T47D (cell line): ENCODE measurements around the gene UBXN11.

ENCODE experiments used
- DNase-seq, 2 experiments: peaks; one replicate each; pipeline versions ENCODE4 v3.0.0 to v3.0.0-alpha.2; 2011 to 2012; ENCODE audit warnings: low read depth in 1 of 2, low spot score in 1 of 2
- JUND ChIP-seq: IDR thresholded peaks from 2 replicates; pipeline ENCODE4 v1.6.1; 2012; ENCODE audit warnings: low read depth
- in situ Hi-C: cut with HindIII; loops from 2 replicates; pipeline ENCODE4 v1.10.0; 2016; ENCODE audit warnings: low sequenced_read_pairs, low pct_unique_long_range_greater_than_20kb

UBXN11 gene

DNA sequence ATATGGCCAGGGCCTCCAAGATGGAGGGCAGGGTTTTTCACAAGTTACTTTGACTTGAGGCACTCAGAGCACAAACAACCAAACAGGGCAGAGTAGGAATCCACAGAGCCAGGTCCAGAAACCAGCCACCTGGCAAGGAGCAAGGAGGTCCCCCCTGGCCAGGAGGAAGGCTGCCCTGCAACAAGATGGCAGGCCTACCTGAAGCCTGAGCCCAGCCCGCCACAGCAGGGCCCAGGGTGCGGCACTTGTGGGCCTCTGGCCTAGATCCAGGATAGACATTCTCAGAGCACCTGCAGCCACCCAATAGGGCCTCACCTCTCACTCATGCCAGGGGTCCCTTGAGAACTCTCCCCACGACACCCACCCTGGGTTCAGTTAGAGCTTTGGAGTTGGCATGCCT, 15.0 kb downstream of the UBXN11 start:
- in situ Hi-C loops, result no loop called here
- no peak for TF ChIP-seq JUND
- DNase-seq, result no peak

DNA sequence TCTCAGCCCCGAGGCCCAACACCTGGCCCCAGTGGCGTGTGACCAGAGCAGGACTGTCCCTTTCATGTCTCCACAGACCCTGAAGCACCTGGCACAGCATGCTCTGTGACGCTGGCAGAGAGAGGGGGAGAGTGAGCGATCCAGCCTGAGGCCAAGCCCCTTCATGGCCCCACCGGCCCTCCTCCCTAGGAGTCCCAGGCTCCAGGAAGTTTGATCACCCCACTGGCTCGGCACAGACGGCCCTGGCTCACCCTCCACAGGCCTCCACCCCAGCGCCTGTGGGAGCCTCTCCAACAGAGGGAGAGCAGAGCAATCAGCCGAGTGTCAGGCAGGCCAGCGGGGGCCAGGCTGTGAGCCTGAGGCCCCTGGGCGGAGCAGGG, 15.6 kb downstream of the UBXN11 start:
- TF ChIP-seq JUND, result no peak
- DNase-seq, result no peak
- in situ Hi-C loops, result no loop called here

DNA sequence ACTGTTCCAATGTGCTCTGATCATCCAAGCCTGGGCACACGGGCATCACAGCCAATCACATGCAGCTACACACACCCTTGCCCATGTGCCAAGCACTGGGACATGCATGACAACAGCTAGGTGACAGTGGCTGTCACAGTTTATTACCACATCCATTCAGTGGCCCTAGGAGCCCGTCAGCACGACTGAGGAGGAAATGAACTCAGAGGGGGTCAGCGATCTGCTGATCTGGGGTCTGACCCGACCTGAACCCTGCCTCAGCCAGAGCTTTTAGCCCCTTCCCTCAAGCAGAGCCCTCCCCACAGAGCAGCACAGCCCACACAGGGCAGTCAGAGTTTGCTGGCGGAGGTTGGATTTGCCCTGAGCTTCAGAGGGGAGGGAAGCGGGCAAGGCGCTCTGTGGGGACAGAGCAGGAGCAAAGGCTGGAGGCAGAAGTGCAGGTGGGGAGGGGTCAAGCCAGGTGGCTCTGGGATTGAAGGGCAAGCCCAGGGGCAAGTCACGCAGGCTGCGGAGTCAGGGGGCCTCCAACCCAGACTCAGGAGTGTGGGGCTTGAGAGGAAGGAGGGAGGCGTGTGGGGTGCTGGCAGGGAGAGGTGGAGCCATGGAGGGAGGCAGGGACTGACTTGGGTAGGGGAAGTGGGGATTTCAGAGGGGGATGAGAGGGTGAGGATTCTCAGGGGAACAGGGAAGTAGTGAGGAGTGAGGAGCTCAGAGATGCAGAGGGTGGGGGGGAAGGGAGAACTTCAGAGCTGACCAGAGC, 16.1 kb downstream of the UBXN11 start:
- in situ Hi-C loops, result no loop called here
- no peak for DNase-seq
- TF ChIP-seq JUND, result no peak

DNA sequence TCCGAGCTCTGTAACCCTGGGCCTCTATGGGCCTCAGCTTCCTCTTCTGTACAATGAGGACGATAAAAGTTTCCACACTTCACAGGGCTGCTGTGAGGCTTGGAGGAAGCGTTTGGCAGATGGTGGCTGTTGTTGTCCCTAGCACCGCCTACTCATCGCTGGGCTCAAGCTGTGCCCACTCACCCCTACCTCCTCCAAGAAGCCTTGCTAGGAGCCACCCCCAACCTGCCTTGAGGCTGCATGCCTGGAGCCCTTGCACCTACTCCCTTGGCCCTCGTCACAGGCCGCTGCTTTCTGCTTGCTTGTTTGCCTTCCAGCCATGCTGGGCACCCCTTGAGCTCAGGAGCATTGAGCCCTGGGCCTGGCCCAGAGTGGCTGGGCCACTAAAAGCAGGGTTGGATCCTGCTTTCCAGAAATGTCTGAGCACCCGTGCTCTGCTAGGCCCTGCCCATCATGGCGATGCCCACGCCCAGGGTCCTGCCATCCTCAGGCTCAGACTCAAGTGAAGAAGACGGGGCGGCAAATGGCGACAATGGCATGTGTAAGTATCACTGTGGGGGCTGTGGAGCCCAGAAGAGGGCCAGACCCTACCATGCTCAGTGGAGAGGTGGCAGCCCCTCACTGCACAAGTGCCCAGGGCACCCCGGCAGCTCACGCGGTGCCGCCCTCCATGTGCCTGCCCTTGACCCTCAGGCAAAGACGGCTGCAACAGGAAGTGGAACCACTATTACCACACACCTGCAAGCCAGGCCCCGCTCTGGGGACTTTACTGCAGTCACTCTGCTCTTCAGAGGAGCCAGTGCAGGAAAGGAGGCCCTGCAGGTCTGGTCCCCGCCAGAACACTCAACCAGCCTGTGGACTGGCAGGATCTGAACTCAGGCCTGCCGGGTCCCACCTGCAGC, 17.0 kb downstream of the UBXN11 start:
- in situ Hi-C loops, result no loop called here
- DNase-seq, result no peak

DNA sequence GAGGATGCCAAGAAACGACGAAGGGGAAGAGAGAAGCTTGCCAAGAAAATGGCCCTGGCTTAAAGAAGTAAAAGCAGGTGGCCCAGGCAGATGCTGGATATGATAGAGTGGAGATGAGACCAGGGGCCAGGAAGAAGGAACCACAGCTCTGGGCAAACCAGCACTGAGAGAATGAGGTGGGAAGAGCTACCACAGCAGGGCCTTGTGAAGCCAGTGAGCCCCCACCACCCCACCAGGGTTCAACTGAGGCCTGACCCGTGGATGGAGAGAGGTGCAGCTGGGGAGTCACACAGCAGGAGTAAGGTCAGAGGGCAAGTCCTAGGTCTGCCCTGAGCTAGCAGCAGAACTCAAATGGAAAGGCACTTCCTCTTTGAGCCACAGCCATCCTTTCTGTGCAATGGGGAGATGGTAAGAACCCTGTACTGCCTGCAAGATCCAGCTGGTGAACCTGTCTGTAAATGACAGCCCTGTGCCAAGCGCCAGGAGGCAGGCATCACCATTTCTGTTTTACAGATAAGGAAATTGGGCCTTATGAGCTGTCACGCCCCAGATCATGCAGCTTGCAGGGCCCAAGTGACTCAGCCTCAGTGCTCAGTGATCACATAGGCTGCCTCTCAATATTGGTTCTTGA, 18.0 kb downstream of the UBXN11 start:
- no peak for TF ChIP-seq JUND
- no peak for DNase-seq
- in situ Hi-C loops, result no loop called here

More for the DNA sequence above, 17.0 kb downstream of the UBXN11 start:
- TF ChIP-seq JUND, result no peak

DNA sequence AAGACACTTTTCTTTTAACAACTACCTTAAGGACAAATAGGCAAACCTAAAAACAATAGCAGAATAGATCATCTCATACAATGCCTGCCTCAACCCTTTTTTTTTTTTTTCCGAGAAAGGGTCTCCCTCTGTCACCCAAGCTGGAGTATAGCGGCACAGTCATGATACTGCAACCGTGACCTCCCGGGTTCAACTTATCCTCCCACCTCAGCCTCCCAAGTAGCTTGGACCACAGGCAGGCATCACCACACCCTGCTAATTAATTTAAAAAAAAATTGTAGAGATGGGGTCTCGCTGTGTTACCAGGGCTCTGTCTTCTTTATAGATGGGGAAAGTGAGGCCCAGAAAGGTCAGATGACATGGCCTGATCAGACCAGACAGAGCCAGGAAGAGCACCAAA, 18.6 kb downstream of the UBXN11 start:
- TF ChIP-seq JUND, result no peak
- in situ Hi-C loops, result no loop called here
- no peak for DNase-seq

DNA sequence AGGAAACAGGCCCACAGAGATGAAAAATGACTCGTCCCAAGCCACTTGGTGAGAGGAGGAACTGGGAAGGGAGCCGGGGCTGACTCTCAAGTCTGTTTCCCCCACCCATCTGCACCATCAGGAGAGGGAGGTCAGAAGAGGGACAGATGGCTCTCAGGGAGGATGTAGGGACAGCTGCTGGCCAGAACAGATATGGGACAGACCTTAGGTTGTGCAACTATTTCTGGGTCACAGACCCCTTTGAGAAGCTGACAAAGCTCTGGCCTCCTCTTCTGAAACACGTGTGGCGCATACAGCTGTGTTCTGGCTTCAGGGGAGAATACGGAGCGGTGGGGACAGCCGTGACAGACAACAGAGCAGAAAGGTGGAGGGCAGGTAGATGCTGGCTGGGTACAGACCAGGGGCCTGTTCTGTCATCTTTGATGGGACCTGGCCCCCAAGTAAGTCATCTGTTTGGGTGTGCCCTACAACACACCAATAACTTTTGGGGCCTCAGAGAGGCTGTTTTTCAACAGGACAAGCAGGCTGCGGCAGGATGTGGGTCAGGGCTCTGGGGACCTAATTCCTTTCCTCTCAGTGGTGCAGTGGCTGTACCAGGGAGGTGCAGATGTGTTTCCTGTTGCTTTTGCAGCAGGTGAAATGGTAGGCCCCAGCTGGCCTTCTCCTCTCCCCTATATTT, 19.3 kb downstream of the UBXN11 start:
- no peak for TF ChIP-seq JUND
- in situ Hi-C loops, result no loop called here
- no peak for DNase-seq

DNA sequence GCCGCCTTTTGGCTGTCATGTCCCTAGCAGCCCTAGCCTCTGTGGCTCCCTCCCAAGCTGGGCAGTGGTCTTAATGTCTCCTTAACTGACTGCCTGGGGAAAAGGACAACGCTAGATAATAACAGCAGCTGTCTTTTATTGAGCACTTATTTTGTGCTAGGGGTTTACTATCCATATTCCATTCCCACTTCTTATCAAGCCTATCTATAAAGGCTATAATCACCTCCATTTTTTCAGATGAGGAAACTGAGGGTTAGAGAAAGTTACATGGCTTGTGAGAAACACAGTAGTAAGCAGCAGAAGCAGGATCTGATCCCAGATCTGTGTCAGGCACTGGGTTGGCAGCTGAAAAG, 20.4 kb downstream of the UBXN11 start:
- no peak for TF ChIP-seq JUND
- in situ Hi-C loops, result no loop called here

DNA sequence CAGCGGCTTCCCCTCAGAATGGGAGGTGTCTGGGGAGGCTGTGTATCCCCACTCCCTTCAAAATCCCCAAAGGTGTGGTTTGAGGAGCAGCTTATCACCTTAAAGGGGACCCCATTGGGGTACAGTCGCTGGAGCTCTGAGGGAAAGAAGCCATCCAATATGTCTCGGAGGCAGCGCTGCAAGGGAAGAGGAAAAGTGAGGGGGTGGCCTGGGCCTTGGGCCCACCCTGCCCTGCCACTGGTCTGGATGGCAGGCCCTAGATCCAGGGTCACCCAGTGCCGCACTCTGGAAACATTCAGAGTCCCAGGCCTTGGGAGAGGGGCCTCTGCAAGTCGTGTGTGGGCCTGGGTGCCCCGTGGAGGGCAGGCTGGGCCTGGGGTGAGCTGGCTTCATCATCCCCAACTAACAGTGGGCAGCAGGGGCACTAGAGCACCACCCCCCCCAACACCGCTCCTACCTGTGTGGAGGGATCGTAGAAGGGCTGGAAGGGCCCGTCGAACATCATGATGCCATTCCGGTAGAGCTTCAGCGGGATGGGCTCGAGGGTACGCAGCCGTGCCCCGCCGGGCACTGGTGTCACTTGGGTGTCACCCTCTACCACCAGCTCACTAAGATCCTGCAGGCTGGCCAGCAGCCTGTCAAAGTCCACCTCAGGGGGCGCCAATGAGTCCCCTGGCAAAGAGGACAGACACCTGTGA, 20.9 kb downstream of the UBXN11 start:
- in situ Hi-C loops, result no loop called here
- peak in 1 of 2 experiments; percentile 61 for DNase-seq
- no peak for TF ChIP-seq JUND

More for the DNA sequence above, 20.4 kb downstream of the UBXN11 start:
- DNase-seq, result no peak

DNA sequence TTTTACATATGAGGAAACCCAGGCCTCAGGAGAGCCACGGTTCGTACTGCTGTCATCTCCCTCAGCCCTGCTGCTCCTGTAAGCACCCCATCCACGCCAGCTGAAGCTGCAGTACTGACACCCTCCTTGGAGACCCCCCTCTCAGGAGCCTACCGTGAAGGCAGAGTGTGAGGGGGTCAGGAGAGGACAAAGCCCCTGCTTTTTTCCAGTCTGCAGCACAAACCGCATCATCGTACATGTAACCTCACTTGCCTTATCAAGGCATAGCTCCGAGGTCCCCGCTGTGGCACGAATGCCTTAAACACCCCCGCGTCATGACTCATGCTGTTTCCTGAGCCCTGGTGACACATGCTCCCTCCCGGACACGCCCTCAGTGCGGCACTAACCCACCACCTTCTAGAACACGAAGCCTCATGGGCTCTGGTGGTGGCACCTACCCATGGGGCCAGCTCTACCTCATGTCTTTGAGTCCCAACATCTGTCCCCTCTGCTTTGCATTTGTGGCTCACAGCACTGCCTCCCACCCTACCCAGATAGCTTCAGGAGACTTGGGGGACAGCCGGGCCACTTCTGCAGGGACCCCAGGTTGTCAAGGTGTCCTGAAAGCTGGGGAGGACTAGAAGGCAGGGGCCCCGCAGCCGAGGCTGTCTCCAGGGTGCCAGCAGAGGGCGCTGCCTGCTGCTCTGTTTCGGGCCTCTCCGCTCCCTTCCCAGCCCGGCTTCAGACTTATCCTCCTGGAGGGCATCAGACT, 21.7 kb downstream of the UBXN11 start:
- DNase-seq, result peak; percentile 50 to 56
- in situ Hi-C loops, result no loop called here
- no peak for TF ChIP-seq JUND

DNA sequence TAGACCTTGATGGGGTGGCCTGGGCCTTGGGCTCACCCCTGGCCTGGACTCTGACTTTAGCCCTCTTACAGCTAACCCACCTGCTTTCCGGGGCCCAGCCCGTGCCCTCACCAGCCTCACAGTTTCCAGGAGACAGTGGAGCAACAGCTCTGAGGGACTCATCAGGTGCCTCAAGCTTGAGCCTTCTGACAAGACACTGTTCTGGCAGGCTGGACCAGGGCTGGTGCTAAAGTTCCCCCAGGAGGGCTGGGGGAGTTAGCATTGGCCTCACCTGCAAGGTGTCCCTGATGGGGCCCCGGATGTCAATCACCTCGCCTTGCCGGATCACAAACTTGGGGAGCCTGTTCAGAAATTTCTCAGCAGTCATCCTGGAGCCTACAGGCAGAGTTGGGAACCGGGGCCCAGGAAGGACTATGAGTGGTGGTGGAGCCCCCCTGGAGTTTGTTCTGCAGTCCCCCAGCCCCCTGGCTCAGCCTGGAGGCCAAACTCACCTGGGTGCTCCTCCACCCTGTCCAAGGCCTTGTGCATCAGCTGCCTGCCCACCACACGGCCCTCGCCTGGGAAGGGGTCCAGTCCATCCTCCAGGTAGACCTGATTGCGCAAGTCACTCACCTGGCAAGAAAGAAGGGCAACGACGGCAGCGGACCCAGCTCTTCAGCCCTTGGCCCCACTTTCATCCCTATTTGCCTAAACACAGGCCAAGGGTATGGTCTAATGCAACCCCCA, 22.4 kb downstream of the UBXN11 start:
- in situ Hi-C loops, result no loop called here
- no peak for DNase-seq
- no peak for TF ChIP-seq JUND
